Muscle of leg (tissue), 11 donors: Measurements from ENCODE around the gene ZNF467. TPM values are rescaled to one million over a fixed set of nuclear protein-coding genes. Genes with fewer than 3 reads are reported as not detected.

Experiments
- DNase-seq: peaks from one replicate; pipeline ENCODE4 v3.0.0; 2013
- H3K27ac ChIP-seq: one replicate; pipeline ENCODE4 v1.5.1; 2013; ENCODE audit warnings: mild to moderate bottlenecking, low read length, control low read depth
- H3K27me3 ChIP-seq: one replicate; pipeline ENCODE4 v1.6.1; 2013; ENCODE audit warnings: low read length; ENCODE audit not compliant: control insufficient read depth, insufficient read depth
- H3K36me3 ChIP-seq: one replicate; pipeline ENCODE4 v1.6.1; 2013; ENCODE audit warnings: low read length; ENCODE audit not compliant: control insufficient read depth, insufficient read depth
- H3K4me1 ChIP-seq: one replicate; pipeline ENCODE4 v1.6.1; 2013; ENCODE audit warnings: low read length; ENCODE audit not compliant: control insufficient read depth, insufficient read depth
- H3K4me3 ChIP-seq: one replicate; pipeline ENCODE4 v1.5.1; 2013; ENCODE audit warnings: low read length, control low read depth
- H3K9me3 ChIP-seq: replicated peaks from 2 replicates; pipeline ENCODE4 v1.6.1; 2013; ENCODE audit warnings: low read depth, low read length; ENCODE audit not compliant: control insufficient read depth
- WGBS: methylation state at CpG from one replicate; pipeline ENCODE4 v1.1.5; 2013; ENCODE audit warnings: missing lambda C conversion rate; ENCODE audit not compliant: insufficient coverage; 5-methylcytosine and 5-hydroxymethylcytosine counted together
- polyA plus RNA-seq, 8 donors: library from polyadenylated mRNA; unstranded; fragments of 120-200 nt; gene quantifications; one replicate each; pipeline versions ENCODE4 v1.2.1 to v1.2.3, GENCODE V29; 2013; ENCODE audit warnings: inconsistent platforms in 1 of 8, low replicate concordance in 1 of 8; ENCODE audit not compliant: insufficient read length in 8 of 8, insufficient read depth in 1 of 8
- total RNA-seq: library from RNA; stranded (reverse); fragments of 120-200 nt; gene quantifications from one replicate; pipeline ENCODE4 v1.2.4, GENCODE V29; 2013

The ZNF467 gene
- total and polyA plus RNA-seq, 9 donors, result 3.0 to 14.3 (median 6.9) TPM

GRCh38 chr7:149722356-149722957 is 50.9 kb downstream of the ZNF467 start:
- DNase-seq, result no peak
- Histone ChIP-seq H3K27me3 (no peaks in the 10 kb centered on the region), H3K36me3 (peaks cover 69% of the 10 kb centered on the region), H3K4me3 (no peak overlapping the region), H3K9me3 (no peaks in the 10 kb centered on the region), H3K4me1 (peaks cover 28% of the 10 kb centered on the region), H3K27ac (no peak overlapping the region)
- WGBS, result 90% methylated on average over 11 of the region's 20 CpGs

GRCh38 chr7:149721084-149721601 is 52.2 kb downstream of the ZNF467 start:
- Histone ChIP-seq H3K27ac (no peak overlapping the region), H3K9me3 (no peaks in the 10 kb centered on the region), H3K4me3 (no peak overlapping the region), H3K36me3 (peaks cover 59% of the 10 kb centered on the region), H3K27me3 (no peaks in the 10 kb centered on the region), H3K4me1 (peaks cover 28% of the 10 kb centered on the region)
- 75% methylated on average over 14 of the region's 16 CpGs for WGBS
- no peak for DNase-seq

- H3K27ac ChIP-seq, result peak overlapping the region; percentile 42
- peaks cover 34% of the 10 kb centered on the region for H3K4me1 ChIP-seq
- peaks cover 53% of the 10 kb centered on the region for H3K36me3 ChIP-seq
- DNase-seq, result peak; percentile 53
- no peaks in the 10 kb centered on the region for H3K9me3 ChIP-seq
- no peak overlapping the region for H3K4me3 ChIP-seq
- 73% methylated on average over 18 of the region's 22 CpGs for WGBS
- no peaks in the 10 kb centered on the region for H3K27me3 ChIP-seq
Observed at GRCh38 chr7:149720372-149721083, 52.9 kb downstream of the ZNF467 start.

- H3K27ac ChIP-seq, result peak overlapping the region; percentile 42
- H3K4me3 ChIP-seq, result no peak overlapping the region
- DNase-seq, result no peak
- H3K36me3 ChIP-seq, result peaks cover 47% of the 10 kb centered on the region
- H3K4me1 ChIP-seq, result peaks cover 39% of the 10 kb centered on the region
- 77% methylated on average over 3 of the region's 5 CpGs for WGBS
- no peaks in the 10 kb centered on the region for H3K9me3 ChIP-seq
- no peaks in the 10 kb centered on the region for H3K27me3 ChIP-seq
Observed at GRCh38 chr7:149719912-149720335, 53.5 kb downstream of the ZNF467 start.

GRCh38 chr7:149719050-149719899 is 54.1 kb downstream of the ZNF467 start:
- 86% methylated on average over 26 of the region's 29 CpGs for WGBS
- Histone ChIP-seq H3K36me3 (peaks cover 41% of the 10 kb centered on the region), H3K4me3 (no peak overlapping the region), H3K27ac (no peak overlapping the region), H3K9me3 (no peaks in the 10 kb centered on the region), H3K27me3 (no peaks in the 10 kb centered on the region), H3K4me1 (peaks cover 39% of the 10 kb centered on the region)
- DNase-seq, result no peak

GRCh38 chr7:149718730-149719049 is 54.7 kb downstream of the ZNF467 start:
- Histone ChIP-seq H3K4me1 (peaks cover 45% of the 10 kb centered on the region), H3K9me3 (no peaks in the 10 kb centered on the region), H3K4me3 (no peak overlapping the region), H3K27ac (no peak overlapping the region), H3K27me3 (no peaks in the 10 kb centered on the region), H3K36me3 (peaks cover 35% of the 10 kb centered on the region)
- DNase-seq, result no peak
- 95% methylated on average over 6 of the region's 6 CpGs for WGBS

GRCh38 chr7:149717481-149717880 is 55.9 kb downstream of the ZNF467 start:
- peaks cover 46% of the 10 kb centered on the region for H3K4me1 ChIP-seq
- no peak overlapping the region for H3K27ac ChIP-seq
- H3K9me3 ChIP-seq, result peaks cover 6% of the 10 kb centered on the region
- no peak for DNase-seq
- no peak overlapping the region for H3K4me3 ChIP-seq
- WGBS, result 81% methylated on average over 4 of the region's 5 CpGs
- no peaks in the 10 kb centered on the region for H3K27me3 ChIP-seq
- peaks cover 23% of the 10 kb centered on the region for H3K36me3 ChIP-seq

GRCh38 chr7:149716932-149717307 is 56.5 kb downstream of the ZNF467 start:
- Histone ChIP-seq H3K4me1 (peaks cover 46% of the 10 kb centered on the region), H3K27me3 (no peaks in the 10 kb centered on the region), H3K27ac (no peak overlapping the region), H3K9me3 (peaks cover 6% of the 10 kb centered on the region), H3K4me3 (no peak overlapping the region), H3K36me3 (peaks cover 17% of the 10 kb centered on the region)
- WGBS, result 94% methylated on average over 3 of the region's 4 CpGs
- DNase-seq, result no peak

- Histone ChIP-seq H3K27me3 (no peaks in the 10 kb centered on the region), H3K36me3 (peaks cover 11% of the 10 kb centered on the region), H3K4me1 (peaks cover 44% of the 10 kb centered on the region), H3K27ac (peak overlapping the region; percentile 13), H3K9me3 (peaks cover 9% of the 10 kb centered on the region), H3K4me3 (no peak overlapping the region)
- no peak for DNase-seq
- 62% methylated on average over 6 of the region's 11 CpGs for WGBS
Observed at GRCh38 chr7:149716007-149716931, 57.1 kb downstream of the ZNF467 start.
